SK-N-SH (cell line): Measurements from ENCODE around the gene TOP3B. TPM values are rescaled to one million over a fixed set of nuclear protein-coding genes. Genes with fewer than 3 reads are reported as not detected.

Experiments
- CTCF ChIA-PET: fragments of 300-600, 350-600 bp; formaldehyde crosslinking; extraction: SDS; loops from one replicate; lab custom pipeline; 2021; lab: Yijun Ruan, JAX
- POLR2A ChIA-PET: fragments of 350-600 bp; sonication (Branson Sonifier 250); formaldehyde crosslinking; extraction: SDS; loops from one replicate; lab custom pipeline; 2020; ENCODE audit warnings: antibody characterized with exemption, inconsistent platforms; lab: Yijun Ruan, JAX
- DNase-seq: peaks from one replicate; pipeline ENCODE4 v3.0.0; 2012
- H2AFZ ChIP-seq: fragments of 200-600 bp; sonication (generic); 2 replicates; pipeline ENCODE4 v1.8.1; 2016; ENCODE audit warnings: antibody characterized with exemption, mild to moderate bottlenecking, low read depth
- H3F3A ChIP-seq: fragments of 200-600 bp; sonication (generic); replicated peaks from 2 replicates; pipeline ENCODE3; 2016; ENCODE audit warnings: antibody characterized with exemption, mild to moderate bottlenecking; ENCODE audit not compliant: insufficient read depth
- H3K27ac ChIP-seq, 2 experiments: fragments of 200-500 bp in 1 of 2; fragments of 200-600 bp in 1 of 2; sonication (Bioruptor generic) in 1 of 2; sonication (generic), shearing (Covaris generic) in 1 of 2; 2 replicates each; pipeline versions ENCODE4 v1.5.1 to v1.6.1; 2014 to 2016; ENCODE audit warnings: low read depth in 2 of 2, inconsistent platforms in 1 of 2, low read length in 1 of 2, mild to moderate bottlenecking in 1 of 2, mixed read lengths in 1 of 2
- H3K27me3 ChIP-seq: fragments of 200-600 bp; sonication (generic), shearing (Covaris generic); 2 replicates; pipeline ENCODE4 v1.6.1; 2016; ENCODE audit warnings: mixed run types; ENCODE audit not compliant: insufficient read depth
- H3K36me3 ChIP-seq, 2 experiments: fragments of 200-500 bp in 1 of 2; fragments of 200-600 bp in 1 of 2; sonication (Bioruptor generic) in 1 of 2; sonication (generic) in 1 of 2; replicated peaks in 1 of 2; 2 replicates each; pipeline versions ENCODE3 to v1.5.1; 2014 to 2016; ENCODE audit warnings: low read length in 1 of 2, mild to moderate bottlenecking in 1 of 2; ENCODE audit not compliant: insufficient read depth in 2 of 2, control insufficient read depth in 1 of 2
- H3K4me1 ChIP-seq, 2 experiments: fragments of 200-500 bp in 1 of 2; fragments of 200-600 bp in 1 of 2; sonication (Bioruptor generic) in 1 of 2; sonication (generic), shearing (Covaris generic) in 1 of 2; 2 replicates each; pipeline versions ENCODE4 v1.5.1 to v1.6.1; 2014 to 2016; ENCODE audit warnings: low read depth in 1 of 2, low read length in 1 of 2, mixed run types in 1 of 2; ENCODE audit not compliant: insufficient read depth in 2 of 2, control insufficient read depth in 1 of 2
- H3K4me2 ChIP-seq: fragments of 200-600 bp; sonication (generic), shearing (Covaris generic); 2 replicates; pipeline ENCODE4 v1.6.1; 2017; ENCODE audit warnings: mixed run types
- H3K4me3 ChIP-seq, 2 experiments: fragments of 200-500 bp in 1 of 2; fragments of 200-600 bp in 1 of 2; sonication (Bioruptor generic) in 1 of 2; sonication (generic), shearing (Covaris generic) in 1 of 2; 2 replicates each; pipeline versions ENCODE4 v1.5.1 to v1.8.1; 2014 to 2016; ENCODE audit warnings: low read depth in 2 of 2, inconsistent platforms in 1 of 2, low read length in 1 of 2, mild to moderate bottlenecking in 1 of 2, mixed read lengths in 1 of 2, moderate library complexity in 1 of 2
- H3K79me2 ChIP-seq: fragments of 200-600 bp; sonication (generic); 2 replicates; pipeline ENCODE4 v1.8.1; 2017; ENCODE audit warnings: mild to moderate bottlenecking; ENCODE audit not compliant: insufficient read depth
- H3K9ac ChIP-seq: fragments of 200-600 bp; sonication (generic); 2 replicates; pipeline ENCODE4 v1.6.1; 2017; ENCODE audit warnings: mixed run types
- H3K9me2 ChIP-seq: fragments of 200-600 bp; sonication (generic); 2 replicates; pipeline ENCODE4 v1.6.1; 2017; ENCODE audit warnings: mixed run types
- H3K9me3 ChIP-seq: fragments of 200-600 bp; sonication (generic); 2 replicates; pipeline ENCODE4 v1.6.1; 2017; ENCODE audit warnings: mixed run types, mild to moderate bottlenecking, moderate library complexity
- H4K20me1 ChIP-seq: fragments of 200-600 bp; sonication (generic); 2 replicates; pipeline ENCODE4 v1.6.1; 2017; ENCODE audit warnings: mild to moderate bottlenecking, mixed run types; ENCODE audit not compliant: insufficient read depth
- CTCF ChIP-seq: fragments of 200-600 bp; sonication (generic); IDR thresholded peaks from 2 replicates; pipeline ENCODE4 v1.6.1; 2017; ENCODE audit warnings: antibody characterized with exemption, mild to moderate bottlenecking, moderate library complexity
- ELF1 ChIP-seq: IDR thresholded peaks from 2 replicates; pipeline ENCODE4 v1.4.0; 2012
- JUND ChIP-seq: IDR thresholded peaks from 2 replicates; pipeline ENCODE4 v1.4.0; 2012
- RFX5 ChIP-seq: IDR thresholded peaks from 2 replicates; pipeline ENCODE4 v1.6.1; 2012; ENCODE audit warnings: mild to moderate bottlenecking, improper control_type of control experiment, low read length
- SIN3A ChIP-seq: IDR thresholded peaks from 2 replicates; pipeline ENCODE4 v1.6.1; 2012; ENCODE audit warnings: low read depth, mild to moderate bottlenecking, low read length, moderate library complexity, borderline replicate concordance
- WGBS: methylation state at CpG from one replicate; pipeline ENCODE4 v1.1.6; 2017; ENCODE audit warnings: low lambda C conversion rate; 5-methylcytosine and 5-hydroxymethylcytosine counted together
- polyA plus RNA-seq, 3 experiments: library from polyadenylated mRNA; depleted of rRNA; stranded (reverse); fragments of >200 nt; gene quantifications; 2 replicates each; pipeline ENCODE4 v1.2.3, GENCODE V29; 2012
- TF ChIP-seq, protein P1 (sequence below): fragments of 150-350 bp; IDR thresholded peaks from 2 replicates; pipeline ENCODE4 v1.6.1; 2016; ENCODE audit warnings: mild to moderate bottlenecking, low read depth, low read length

Gene TOP3B
- polyA plus RNA-seq, 1 of the 3 experiments (the other 2 are of a cell fraction): 14.4 TPM

DNA sequence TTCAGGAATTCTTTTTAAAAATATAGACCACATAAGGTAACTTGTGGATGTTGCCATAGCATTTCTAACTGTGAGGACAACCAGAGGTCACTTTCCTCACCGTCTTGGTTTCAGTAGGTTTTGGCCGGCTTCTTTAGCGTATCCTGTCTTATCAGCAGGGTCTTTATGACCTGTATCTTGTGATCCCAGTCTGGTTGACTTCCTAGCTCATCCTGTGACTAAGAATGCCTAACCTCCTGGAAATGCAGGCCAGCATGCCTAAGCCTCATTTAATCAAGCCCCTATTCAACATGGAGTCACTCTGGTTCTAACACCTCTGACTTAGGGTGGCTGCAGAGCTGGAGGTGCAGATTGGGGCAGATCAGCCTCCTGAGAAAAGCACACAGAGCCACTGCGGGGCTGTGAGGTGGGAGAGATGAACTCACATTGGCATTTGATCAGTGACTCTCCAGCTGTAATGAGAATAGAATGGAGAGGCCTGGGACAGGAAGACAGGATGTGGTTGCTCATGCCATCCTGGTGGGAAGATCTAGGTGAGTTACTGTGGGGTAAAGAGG, 41.1 kb upstream of the TOP3B start:
- Histone ChIP-seq H3K27me3 (no peaks in the 10 kb centered on the region), H4K20me1 (no peaks in the 10 kb centered on the region)
- TF ChIP-seq CTCF: no peak
- no peak for TF ChIP-seq RFX5
- TF ChIP-seq JUND: no peak
- TF ChIP-seq, all 33 proteins: peak for 0
- no peak for DNase-seq
- Histone ChIP-seq H3F3A (no peaks in the 10 kb centered on the region), H2AFZ (no peak overlapping the region; the same call in 1 of the 2 replicates), H3K9ac (no peak overlapping the region), H3K4me3 (no peak overlapping the region), H3K9me3 (no peaks in the 10 kb centered on the region), H3K79me2 (no peaks in the 10 kb centered on the region), H3K27ac (no peak overlapping the region), H3K4me2 (no peak overlapping the region), H3K36me3 (no peaks in the 10 kb centered on the region), H3K4me1 (no peaks in the 10 kb centered on the region), H3K9me2 (no peaks in the 10 kb centered on the region)
- POLR2A ChIA-PET: no interaction called here
- CTCF ChIA-PET: interaction anchor here (0.8 to 1.5 kb wide), 3 partner anchors 9 to 51 kb away, joined by 3 read pairs; no protein-coding TSS in a partner anchor
- WGBS: 64% methylated on average over 4 of the region's 4 CpGs

GRCh38 chr22:22022947-22023534, 40.5 kb upstream of the TOP3B start:
- H3K4me1 ChIP-seq: no peaks in the 10 kb centered on the region
- ChIA-PET POLR2A (no interaction called here), CTCF (interaction anchor here (0.8 to 1.1 kb wide), 2 partner anchors 39 to 50 kb away, joined by 3 read pairs; no protein-coding TSS in a partner anchor)
- H3K9me2 ChIP-seq: no peaks in the 10 kb centered on the region
- H4K20me1 ChIP-seq: no peaks in the 10 kb centered on the region
- no peaks in the 10 kb centered on the region for H3K9me3 ChIP-seq
- no peaks in the 10 kb centered on the region for H3K36me3 ChIP-seq
- no peak overlapping the region for H3K9ac ChIP-seq
- H3K4me2 ChIP-seq: no peak overlapping the region
- H3F3A ChIP-seq: no peaks in the 10 kb centered on the region
- TF ChIP-seq ELF1 (no peak), SIN3A (no peak), CTCF (no peak), JUND (no peak)
- TF ChIP-seq, protein P1, sequence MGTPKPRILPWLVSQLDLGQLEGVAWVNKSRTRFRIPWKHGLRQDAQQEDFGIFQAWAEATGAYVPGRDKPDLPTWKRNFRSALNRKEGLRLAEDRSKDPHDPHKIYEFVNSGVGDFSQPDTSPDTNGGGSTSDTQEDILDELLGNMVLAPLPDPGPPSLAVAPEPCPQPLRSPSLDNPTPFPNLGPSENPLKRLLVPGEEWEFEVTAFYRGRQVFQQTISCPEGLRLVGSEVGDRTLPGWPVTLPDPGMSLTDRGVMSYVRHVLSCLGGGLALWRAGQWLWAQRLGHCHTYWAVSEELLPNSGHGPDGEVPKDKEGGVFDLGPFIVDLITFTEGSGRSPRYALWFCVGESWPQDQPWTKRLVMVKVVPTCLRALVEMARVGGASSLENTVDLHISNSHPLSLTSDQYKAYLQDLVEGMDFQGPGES: no peak
- H3K27me3 ChIP-seq: no peaks in the 10 kb centered on the region; the same call in 1 of the 2 replicates
- no peak overlapping the region for H2AFZ ChIP-seq
- H3K79me2 ChIP-seq: no peaks in the 10 kb centered on the region
- H3K4me3 ChIP-seq: no peak overlapping the region
- WGBS: 47% methylated on average over 6 of the region's 6 CpGs
- no peak overlapping the region for H3K27ac ChIP-seq
- DNase-seq: no peak
